Non-pigmented ciliary epithelial cell (primary cell): ENCODE measurements around the gene PDZD2.
"Not testable (repeated sequence)": the region's sequence is repeated elsewhere in the genome, so short reads cannot be mapped to it uniquely, and the experiment has no call there.

Experiments
- DNase-seq: peaks from one replicate; pipeline ENCODE4 v3.0.0-alpha.2; 2010; ENCODE audit warnings: low read depth

PDZD2 gene

DNA sequence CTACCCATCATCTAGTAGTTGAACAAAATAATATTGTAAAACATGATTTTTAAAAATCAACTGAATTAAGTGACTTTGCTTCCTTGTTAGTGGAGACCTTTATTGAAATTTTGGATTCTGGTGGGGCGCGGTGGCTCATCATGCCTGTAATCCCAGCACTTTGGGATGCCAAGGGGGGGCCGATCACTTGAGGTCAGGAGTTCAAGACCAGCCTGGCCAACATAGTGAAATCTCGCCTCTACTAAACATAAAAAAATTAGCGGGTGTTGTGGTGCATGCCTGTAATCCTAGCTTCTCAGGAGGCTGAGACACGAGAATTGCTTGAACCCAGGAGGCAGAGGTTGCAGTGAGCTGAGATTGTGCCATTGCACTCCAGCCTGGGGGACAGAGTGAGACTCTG, 439.9 kb downstream of the PDZD2 start:
- DNase-seq = not testable (repeated sequence)

DNA sequence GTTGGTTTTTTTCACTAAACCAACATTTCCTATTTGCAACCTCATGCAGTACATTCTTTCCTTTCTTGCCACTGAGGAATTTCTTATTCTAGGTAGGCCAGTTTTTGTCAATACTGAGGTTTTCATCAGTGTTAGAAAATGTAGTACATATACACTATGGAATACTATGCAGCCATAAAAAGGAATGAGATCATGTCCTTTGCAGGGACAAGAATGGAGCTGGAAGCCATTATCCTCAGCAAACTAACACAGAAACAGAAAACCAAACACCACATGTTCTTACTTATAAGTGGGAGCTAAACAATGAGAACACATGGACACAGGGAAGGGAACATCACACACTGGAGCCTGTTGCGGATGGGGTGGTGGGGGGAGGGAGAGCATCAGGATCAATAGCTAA, 441.6 kb downstream of the PDZD2 start:
- not testable (repeated sequence) for DNase-seq

DNA sequence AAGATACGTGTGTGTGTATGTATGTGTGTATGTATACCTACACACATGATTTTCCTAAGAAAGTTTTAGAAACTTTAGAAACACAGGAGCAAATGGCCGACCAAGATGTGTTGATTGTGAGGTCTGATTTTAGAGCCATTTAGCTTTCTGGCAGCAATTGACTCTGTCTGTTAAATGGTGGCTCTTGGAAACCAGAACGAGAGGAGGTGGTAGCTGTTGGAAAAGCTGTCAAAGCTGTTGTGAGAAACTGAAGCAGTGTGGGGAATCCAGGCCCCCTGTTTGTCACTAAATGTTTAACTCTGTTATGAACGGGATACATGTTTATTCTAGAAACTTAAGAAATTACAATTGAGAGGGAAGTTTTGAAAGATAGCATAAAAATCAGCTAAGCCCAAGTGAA, 443.8 kb downstream of the PDZD2 start:
- DNase-seq = no peak

DNA sequence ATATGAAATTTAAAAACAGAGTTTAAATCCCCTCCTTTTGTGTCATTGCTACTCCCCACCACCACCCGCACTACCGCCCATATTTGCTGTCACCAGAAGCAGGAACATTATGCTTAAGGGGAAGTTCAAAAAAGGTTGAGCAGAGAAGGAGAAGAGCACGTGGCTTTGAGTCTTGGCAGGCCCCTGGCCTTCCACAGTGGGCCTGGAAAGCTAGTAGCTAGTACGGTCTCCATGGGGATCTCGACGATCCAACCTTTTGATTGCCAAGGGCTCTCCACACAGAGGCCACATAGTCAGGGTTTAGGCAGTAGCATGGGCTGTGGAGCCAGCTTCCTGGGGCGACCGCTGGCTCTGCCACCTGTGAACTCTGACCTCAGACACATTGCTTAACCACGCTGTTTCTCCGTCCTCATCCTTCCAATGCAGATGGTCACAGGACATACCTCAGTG, 445.1 kb downstream of the PDZD2 start:
- no peak for DNase-seq

DNA sequence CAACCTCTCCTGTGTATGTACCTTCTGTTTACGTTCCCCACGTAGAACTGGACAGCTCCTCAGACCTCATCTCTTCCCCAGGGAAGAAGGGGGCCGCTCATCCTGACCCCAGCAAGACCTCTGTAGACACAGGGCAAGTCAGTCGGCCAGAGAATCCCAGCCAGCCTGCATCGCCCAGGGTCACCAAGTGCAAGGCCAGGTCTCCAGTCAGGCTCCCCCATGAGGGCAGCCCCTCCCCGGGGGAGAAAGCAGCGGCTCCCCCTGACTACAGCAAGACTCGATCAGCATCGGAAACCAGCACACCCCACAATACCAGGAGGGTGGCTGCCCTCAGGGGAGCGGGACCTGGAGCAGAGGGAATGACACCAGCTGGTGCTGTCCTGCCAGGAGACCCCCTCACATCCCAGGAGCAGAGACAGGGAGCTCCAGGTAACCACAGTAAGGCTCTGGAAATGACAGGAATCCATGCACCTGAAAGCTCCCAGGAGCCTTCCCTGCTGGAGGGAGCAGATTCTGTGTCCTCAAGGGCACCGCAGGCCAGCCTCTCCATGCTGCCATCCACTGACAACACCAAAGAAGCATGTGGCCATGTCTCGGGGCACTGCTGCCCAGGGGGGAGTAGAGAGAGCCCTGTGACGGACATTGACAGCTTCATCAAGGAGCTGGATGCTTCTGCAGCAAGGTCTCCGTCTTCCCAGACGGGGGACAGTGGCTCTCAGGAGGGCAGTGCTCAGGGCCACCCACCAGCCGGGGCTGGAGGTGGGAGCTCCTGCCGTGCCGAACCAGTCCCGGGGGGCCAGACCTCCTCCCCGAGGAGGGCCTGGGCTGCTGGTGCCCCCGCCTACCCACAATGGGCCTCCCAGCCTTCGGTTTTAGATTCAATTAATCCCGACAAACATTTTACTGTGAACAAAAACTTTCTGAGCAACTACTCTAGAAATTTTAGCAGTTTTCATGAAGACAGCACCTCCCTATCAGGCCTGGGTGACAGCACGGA, 448.5 kb downstream of the PDZD2 start:
- no peak for DNase-seq

DNA sequence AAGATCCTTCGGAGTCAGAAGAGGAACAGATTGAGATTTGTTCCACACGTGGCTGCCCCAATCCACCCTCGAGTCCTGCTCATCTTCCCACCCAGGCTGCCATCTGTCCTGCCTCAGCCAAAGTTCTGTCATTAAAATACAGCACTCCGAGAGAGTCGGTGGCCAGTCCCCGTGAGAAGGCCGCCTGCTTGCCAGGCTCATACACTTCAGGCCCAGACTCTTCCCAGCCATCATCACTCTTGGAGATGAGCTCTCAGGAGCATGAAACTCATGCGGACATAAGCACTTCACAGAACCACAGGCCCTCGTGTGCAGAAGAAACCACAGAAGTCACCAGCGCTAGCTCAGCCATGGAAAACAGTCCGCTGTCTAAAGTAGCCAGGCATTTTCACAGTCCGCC, 449.3 kb downstream of the PDZD2 start:
- DNase-seq = no peak

DNA sequence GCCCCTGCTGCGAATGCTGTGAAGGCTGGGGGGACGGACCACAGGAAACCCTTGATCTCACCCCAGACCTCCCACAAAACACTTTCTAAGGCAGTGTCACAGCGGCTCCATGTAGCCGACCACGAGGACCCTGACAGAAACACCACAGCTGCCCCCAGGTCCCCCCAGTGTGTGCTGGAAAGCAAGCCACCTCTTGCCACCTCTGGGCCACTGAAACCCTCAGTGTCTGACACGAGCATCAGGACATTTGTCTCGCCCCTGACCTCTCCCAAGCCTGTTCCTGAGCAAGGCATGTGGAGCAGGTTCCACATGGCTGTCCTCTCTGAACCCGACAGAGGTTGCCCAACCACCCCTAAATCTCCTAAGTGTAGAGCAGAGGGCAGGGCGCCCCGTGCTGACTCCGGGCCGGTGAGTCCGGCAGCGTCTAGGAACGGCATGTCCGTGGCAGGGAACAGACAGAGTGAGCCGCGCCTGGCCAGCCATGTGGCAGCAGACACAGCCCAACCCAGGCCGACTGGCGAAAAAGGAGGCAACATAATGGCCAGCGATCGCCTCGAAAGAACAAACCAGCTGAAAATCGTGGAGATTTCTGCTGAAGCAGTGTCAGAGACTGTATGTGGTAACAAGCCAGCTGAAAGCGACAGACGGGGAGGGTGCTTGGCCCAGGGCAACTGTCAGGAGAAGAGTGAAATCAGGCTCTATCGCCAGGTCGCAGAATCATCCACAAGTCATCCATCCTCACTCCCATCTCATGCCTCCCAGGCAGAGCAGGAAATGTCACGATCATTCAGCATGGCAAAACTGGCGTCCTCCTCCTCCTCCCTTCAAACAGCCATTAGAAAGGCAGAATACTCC, 450.4 kb downstream of the PDZD2 start:
- DNase-seq = no peak

DNA sequence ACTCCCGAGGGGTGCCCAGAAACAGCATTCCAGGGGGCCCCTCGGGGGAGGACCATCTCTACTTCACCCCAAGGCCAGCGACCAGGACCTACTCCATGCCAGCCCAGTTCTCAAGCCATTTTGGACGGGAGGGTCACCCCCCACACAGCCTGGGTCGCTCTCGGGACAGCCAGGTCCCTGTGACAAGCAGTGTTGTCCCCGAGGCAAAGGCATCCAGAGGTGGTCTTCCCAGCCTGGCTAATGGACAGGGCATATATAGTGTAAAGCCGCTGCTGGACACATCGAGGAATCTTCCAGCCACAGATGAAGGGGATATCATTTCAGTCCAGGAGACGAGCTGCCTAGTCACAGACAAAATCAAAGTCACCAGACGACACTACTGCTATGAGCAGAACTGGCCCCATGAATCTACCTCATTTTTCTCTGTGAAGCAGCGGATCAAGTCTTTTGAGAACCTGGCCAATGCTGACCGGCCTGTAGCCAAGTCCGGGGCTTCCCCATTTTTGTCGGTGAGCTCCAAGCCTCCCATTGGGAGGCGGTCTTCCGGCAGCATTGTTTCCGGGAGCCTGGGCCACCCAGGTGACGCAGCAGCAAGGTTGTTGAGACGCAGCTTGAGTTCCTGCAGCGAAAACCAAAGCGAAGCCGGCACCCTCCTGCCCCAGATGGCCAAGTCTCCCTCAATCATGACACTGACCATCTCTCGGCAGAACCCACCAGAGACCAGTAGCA, 451.3 kb downstream of the PDZD2 start:
- DNase-seq = no peak

DNA sequence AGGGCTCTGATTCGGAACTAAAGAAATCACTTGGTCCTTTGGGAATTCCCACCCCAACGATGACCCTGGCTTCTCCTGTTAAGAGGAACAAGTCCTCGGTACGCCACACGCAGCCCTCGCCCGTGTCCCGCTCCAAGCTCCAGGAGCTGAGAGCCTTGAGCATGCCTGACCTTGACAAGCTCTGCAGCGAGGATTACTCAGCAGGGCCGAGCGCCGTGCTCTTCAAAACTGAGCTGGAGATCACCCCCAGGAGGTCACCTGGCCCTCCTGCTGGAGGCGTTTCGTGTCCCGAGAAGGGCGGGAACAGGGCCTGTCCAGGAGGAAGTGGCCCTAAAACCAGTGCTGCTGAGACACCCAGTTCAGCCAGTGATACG, 451.8 kb downstream of the PDZD2 start:
- no peak for DNase-seq

DNA sequence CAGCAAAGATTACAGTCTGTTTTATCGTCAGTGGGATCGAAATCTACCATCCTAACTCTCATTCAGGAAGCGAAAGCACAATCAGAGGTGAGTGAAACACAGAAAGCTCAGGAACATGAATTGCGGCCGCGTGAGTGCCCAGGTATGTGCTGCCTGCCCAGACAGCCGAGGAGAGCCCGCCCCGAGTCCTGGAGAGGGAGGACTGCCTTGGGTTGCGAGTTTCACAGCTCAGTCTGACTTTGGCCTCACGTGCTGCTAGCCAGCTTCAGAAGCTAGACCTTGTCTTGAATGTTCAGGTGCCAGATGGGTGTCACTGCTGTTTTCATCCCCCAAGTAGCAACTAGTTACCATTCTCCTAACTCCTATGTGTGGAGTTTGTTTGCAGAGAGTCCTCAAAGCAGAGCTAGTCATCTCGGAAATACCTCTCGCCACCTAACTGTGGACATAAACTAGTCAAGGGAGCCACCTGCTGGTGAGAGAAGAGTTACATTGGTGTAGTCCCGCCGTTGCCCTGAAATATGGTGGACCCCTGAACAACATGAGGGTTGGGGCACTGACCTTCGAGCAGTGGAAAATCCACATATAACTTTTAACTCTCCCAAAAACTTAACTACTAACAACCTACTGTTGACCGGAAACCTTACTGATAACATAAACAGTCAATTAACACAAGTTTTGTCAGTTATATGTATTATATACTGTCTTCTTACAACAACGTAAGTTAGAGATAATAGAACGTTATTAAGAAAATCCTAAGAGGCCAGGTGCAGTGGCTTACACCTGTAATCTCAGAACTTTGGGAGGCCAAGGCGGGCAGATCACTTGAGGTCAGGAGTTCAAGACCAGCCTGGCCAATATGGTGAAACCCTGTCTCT, 454.2 kb downstream of the PDZD2 start:
- peak; percentile 59 for DNase-seq

DNA sequence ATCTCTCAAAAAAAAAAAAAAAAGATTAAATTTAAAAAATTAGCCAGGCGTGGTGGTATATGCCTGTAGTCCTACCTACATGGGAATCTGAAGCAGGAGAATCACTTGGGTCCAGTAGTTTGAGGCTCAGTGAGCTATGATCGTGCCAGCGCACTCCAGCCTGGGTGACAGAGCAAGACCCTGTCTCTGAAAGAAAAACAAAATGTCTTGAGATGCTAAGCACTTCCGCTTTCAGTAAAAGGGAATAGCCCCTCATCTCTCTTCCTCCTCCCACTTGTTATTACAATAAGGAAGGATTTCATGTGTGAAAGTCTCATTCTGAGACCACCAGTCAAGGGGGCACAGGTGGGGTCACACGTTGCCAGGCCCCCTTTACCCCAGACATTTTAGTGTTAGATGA, 455.8 kb downstream of the PDZD2 start:
- DNase-seq = no peak

DNA sequence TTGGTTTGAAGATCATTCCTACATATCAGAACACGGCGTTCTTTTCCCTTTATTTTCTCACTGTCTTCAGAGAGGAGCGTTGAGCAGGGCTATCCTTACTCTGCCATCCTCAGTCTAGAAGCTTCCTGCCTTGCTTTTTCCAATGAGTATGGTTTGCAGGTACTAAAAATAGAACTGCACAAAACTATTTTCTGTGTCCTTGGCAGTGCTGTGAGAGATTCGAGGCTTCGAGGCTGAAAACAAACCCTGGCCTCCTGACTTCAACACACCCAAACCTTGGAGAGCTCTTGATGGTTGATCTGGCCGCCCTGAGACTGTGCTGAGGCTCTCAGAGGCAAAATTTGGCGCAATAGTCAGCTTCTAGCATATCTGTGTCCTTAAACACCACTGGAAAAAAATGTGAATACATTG, 456.3 kb downstream of the PDZD2 start:
- DNase-seq = no peak

DNA sequence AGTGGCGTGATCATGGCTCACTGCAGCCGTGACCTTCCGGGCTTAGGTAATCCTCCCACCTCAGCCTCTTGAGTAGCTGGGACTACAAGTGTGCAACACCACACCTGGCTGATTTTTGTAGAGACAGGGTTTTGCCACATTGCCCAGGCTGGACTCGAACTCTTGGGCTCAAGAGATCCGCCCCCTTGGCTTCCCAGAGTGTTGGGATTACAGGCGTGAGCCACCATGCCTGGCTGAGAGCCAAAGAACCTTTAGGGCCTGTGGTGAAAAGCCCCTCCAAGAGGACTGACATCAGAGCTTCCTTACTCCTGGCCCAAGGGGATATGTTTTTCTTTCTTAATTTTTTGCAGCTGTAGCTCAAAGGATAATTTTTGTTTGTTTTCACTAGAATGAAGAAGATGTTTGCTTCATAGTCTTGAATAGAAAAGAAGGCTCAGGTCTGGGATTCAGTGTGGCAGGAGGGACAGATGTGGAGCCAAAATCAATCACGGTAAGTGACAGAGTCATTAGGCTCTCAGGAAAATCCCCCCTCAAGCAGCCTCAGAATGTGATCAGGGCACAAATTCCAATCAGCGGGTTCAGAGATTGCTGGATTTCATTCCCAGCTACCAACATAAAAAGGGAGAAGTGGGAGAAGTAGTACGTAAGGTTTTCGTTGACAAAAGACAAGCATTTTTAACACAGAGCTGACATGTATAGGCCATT, 458.1 kb downstream of the PDZD2 start:
- DNase-seq = no peak

DNA sequence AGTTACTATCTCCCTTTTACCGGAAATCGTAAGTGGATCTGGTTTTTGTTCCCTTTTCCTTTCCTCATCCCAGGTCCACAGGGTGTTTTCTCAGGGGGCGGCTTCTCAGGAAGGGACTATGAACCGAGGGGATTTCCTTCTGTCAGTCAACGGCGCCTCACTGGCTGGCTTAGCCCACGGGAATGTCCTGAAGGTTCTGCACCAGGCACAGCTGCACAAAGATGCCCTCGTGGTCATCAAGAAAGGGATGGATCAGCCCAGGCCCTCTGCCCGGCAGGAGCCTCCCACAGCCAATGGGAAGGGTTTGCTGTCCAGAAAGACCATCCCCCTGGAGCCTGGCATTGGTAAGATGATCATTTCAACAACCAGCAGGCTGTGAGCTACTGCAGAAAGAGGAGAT, 459.4 kb downstream of the PDZD2 start:
- no peak for DNase-seq

DNA sequence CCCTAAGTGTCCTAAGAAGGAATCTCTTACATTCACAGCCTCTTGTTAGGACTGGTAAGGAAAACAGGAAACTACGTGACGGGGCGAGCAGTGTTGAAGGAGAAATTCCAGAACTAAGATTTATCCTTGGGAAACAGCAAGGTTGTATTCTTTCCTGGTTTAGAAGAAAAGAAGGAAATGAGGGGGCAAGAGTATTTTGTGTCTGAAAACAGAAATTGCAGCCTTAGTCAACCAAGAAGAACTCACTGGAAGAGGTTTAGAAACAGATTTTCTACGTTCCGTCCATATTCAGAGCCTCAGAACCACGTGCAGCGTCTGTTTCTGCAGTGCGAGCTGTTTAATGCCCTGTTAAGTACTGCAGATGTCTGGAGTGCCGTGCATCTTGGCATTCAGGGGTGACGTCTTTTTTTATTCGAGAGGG, 460.0 kb downstream of the PDZD2 start:
- no peak for DNase-seq

DNA sequence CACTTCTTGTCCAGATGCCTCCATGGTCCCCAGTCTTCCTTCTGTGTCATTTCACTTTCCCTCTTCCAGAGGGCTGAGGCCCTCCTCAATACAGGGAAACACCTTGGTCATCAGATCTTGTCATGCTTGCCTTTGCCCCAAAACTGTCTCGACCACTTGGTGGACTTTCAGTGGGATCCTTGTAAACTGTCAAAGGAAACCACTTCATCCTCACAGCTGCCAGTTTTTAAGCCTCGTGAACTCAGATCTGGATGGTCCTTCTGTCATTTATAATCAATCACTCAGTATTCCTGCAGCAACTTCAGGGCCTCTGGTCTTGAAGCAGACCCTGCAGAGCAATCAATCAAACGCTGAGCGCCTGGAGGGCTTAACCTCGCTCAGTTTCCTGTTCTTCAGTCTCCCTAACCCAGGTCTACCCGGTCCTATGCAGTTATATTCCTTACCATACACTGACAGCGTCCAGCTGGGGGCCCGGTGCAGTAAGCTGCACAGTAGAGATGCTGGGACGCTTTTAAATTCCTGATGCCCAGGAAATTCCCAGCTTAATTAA, 460.6 kb downstream of the PDZD2 start:
- DNase-seq = no peak

DNA sequence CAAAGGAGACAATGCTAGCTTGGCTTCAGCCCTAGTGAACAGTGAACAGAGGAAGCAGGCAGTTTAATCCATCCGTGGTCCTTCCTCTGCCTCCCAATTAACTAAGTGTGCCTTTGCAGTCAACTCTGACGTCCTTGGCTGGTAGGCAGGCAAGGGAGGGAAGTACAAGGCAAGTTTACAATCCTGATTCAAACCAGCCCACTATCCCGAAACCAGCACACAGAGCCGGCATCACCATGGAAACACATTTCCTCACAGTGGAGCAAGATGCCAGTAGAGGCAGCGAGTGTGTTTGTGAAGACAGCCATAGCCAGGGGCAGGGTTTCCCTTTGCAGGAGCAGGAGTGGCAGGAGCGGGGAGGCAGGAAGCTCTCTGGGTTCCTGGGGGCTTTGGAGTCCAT, 461.3 kb downstream of the PDZD2 start:
- DNase-seq = no peak

DNA sequence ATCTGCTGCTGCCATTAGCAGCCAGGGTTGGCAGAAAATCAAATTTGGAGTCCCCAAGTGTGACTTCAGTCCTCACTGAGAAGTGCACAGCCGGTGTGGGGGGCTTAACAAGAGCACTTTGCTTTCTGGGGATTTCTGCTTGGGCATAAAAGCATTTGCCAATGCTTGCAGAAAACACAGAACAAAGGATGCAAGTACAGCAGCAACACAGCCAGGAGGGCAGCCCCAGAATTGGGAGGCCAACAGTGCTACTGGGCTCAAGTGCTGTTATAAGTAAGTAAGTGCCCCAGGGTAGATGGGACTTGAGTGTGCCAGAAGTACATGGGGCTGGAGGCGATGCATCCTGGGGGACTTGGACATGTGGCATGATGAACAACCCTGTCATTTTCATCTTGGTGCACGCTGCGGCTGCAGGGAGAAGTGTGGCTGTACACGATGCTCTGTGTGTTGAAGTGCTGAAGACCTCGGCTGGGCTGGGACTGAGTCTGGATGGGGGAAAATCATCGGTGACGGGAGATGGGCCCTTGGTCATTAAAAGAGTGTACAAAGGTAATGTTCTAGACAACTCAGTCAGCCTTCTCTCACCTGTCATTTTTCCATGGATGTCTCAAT, 461.9 kb downstream of the PDZD2 start:
- no peak for DNase-seq

DNA sequence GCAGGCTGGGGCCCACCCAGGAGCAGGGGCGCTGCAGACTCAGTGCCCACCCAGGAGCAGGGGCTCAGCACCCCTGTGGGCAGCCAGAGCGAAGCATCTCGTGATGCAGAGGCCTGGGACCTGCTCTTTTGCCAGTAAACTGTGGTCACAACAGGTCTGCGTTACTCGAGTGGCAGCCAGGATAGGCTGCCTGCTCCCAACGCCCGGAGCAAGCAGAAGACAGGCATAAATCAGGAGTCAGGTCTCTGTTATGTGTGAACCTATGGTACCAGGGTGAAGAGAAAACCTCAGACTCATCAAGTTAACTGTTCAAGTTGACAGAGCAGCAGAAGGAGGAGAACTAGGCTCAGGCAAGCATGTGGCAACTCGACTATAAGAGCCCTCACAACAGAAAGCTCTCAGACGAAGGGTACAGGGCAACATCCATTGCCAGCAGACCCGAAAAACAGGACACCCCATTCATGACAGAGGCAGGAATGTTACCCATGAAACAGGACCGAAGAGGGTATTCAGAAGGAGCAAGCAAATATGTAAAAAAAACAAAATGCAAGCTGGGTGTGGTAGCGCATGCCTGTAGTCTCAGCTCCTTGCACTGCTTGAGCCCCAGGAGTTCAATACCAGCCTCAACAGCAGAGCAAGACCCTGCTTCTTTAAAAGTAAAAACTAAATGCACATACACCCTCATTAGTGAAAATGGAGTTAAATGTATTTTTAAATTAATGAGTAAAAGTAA, 463.5 kb downstream of the PDZD2 start:
- no peak for DNase-seq
